Hepatocyte (in vitro differentiated cells): ENCODE measurements around the gene NOSIP. TPM values are rescaled to one million over a fixed set of nuclear protein-coding genes. Genes with fewer than 3 reads are reported as not detected.

Experiments used
- DNase-seq: peaks from one replicate; pipeline ENCODE4 v3.0.0-alpha.2; 2016; ENCODE audit warnings: low spot score
- H2AFZ ChIP-seq: fragments of 200-600 bp; sonication (generic); 2 replicates; pipeline ENCODE4 v1.6.0; 2016; ENCODE audit warnings: antibody characterized with exemption, mild to moderate bottlenecking
- H3K27ac ChIP-seq: fragments of 200-600 bp; sonication (generic); 2 replicates; pipeline ENCODE4 v1.5.1; 2016; ENCODE audit warnings: mild to moderate bottlenecking
- H3K27me3 ChIP-seq: fragments of 200-600 bp; sonication (generic); 2 replicates; pipeline ENCODE4 v1.6.1; 2016
- H3K36me3 ChIP-seq: fragments of 200-600 bp; sonication (generic); replicated peaks from 2 replicates; pipeline ENCODE4 v1.5.1; 2016; ENCODE audit warnings: low read depth; ENCODE audit not compliant: insufficient read depth
- H3K4me1 ChIP-seq: fragments of 200-600 bp; sonication (generic); 2 replicates; pipeline ENCODE4 v1.5.1; 2016; ENCODE audit warnings: mild to moderate bottlenecking, moderate library complexity; ENCODE audit not compliant: insufficient read depth
- H3K4me2 ChIP-seq: fragments of 200-600 bp; sonication (generic); 2 replicates; pipeline ENCODE4 v1.6.0; 2016
- H3K4me3 ChIP-seq: fragments of 200-600 bp; sonication (generic); 2 replicates; pipeline ENCODE4 v1.5.1; 2016; ENCODE audit warnings: mild to moderate bottlenecking
- H3K79me2 ChIP-seq: fragments of 200-600 bp; sonication (generic); 2 replicates; pipeline ENCODE4 v1.6.0; 2017; ENCODE audit warnings: mild to moderate bottlenecking
- H3K9me2 ChIP-seq: fragments of 200-600 bp; sonication (generic); replicated peaks from 2 replicates; pipeline ENCODE4 v1.6.0; 2017; ENCODE audit warnings: mild to moderate bottlenecking; ENCODE audit not compliant: insufficient read depth
- H3K9me3 ChIP-seq: fragments of 200-600 bp; sonication (generic); 2 replicates; pipeline ENCODE4 v1.5.1; 2016; ENCODE audit warnings: low read depth, mild to moderate bottlenecking
- H4K20me1 ChIP-seq: fragments of 200-600 bp; sonication (generic); 2 replicates; pipeline ENCODE4 v1.6.0; 2016; ENCODE audit warnings: mild to moderate bottlenecking; ENCODE audit not compliant: insufficient read depth, poor library complexity, severe bottlenecking
- CTCF ChIP-seq: fragments of 200-600 bp; sonication (generic); IDR thresholded peaks from 2 replicates; pipeline ENCODE4 v1.5.1; 2016; ENCODE audit warnings: antibody characterized with exemption, mild to moderate bottlenecking; ENCODE audit not compliant: poor library complexity
- EZH2 ChIP-seq: fragments of 200-600 bp; sonication (generic); IDR thresholded peaks from 2 replicates; pipeline ENCODE4 v1.6.1; 2016; ENCODE audit warnings: antibody characterized with exemption, mild to moderate bottlenecking, borderline replicate concordance
- EZH2phosphoT487 ChIP-seq: fragments of 200-600 bp; sonication (generic); IDR thresholded peaks from one replicate; pipeline ENCODE4 v1.6.1; 2018; ENCODE audit warnings: antibody characterized with exemption, mild to moderate bottlenecking, low read depth, moderate library complexity; ENCODE audit not compliant: unreplicated experiment, severe bottlenecking
- WGBS: methylation state at CpG from one replicate; pipeline ENCODE4 v1.1.6; 2016; ENCODE audit warnings: low lambda C conversion rate; ENCODE audit errors: missing lambda C conversion rate; 5-methylcytosine and 5-hydroxymethylcytosine counted together
- polyA plus RNA-seq: library from polyadenylated mRNA; unstranded; fragments of >200 nt; fragmentation: Nextera tagmentation; extraction: Ambion mirVana; gene quantifications from 2 replicates; pipeline ENCODE4 v1.2.1, GENCODE V29; 2016
- total RNA-seq: library from RNA; depleted of rRNA; stranded (reverse); fragments of >200 nt; gene quantifications from 2 replicates; pipeline ENCODE4 v1.2.3, GENCODE V29; 2014

Gene NOSIP
- total and polyA plus RNA-seq, 2 experiments from 2014 or later: 52.8 to 93.9 TPM

- H3K4me3 ChIP-seq: no peak overlapping the region
- peaks cover 18% of the 10 kb centered on the region for H3K4me1 ChIP-seq
- 94% methylated on average over 6 of the region's 6 CpGs for WGBS
- no peak overlapping the region for H3K27ac ChIP-seq
- no peaks in the 10 kb centered on the region for H3K27me3 ChIP-seq
- H3K9me2 ChIP-seq: no peaks in the 10 kb centered on the region
- no peak overlapping the region for H2AFZ ChIP-seq
- peaks cover 86% of the 10 kb centered on the region for H3K79me2 ChIP-seq
- H3K4me2 ChIP-seq: no peak overlapping the region
- DNase-seq: no peak
- peaks cover 8% of the 10 kb centered on the region for H4K20me1 ChIP-seq
- no peaks in the 10 kb centered on the region for H3K9me3 ChIP-seq
- TF ChIP-seq CTCF (no peak), EZH2phosphoT487 (no peak), EZH2 (no peak)
- H3K36me3 ChIP-seq: no peaks in the 10 kb centered on the region
These were observed 15.7 kb downstream of the NOSIP start for GRCh38 chr19:49564616-49565045.

- no peak for DNase-seq
- peaks cover 46% of the 10 kb centered on the region for H3K79me2 ChIP-seq
- peaks cover 5% of the 10 kb centered on the region for H3K4me1 ChIP-seq
- no peaks in the 10 kb centered on the region for H3K27me3 ChIP-seq
- H3K36me3 ChIP-seq: no peaks in the 10 kb centered on the region
- TF ChIP-seq EZH2phosphoT487 (no peak), CTCF (no peak), EZH2 (no peak)
- no peak overlapping the region for H3K4me2 ChIP-seq
- no peak overlapping the region for H3K4me3 ChIP-seq
- no peak overlapping the region for H3K27ac ChIP-seq
- no peak overlapping the region for H2AFZ ChIP-seq
- no peaks in the 10 kb centered on the region for H3K9me3 ChIP-seq
- WGBS: 84% methylated on average over 15 of the region's 15 CpGs
- H3K9me2 ChIP-seq: no peaks in the 10 kb centered on the region
- H4K20me1 ChIP-seq: no peaks in the 10 kb centered on the region
These were observed 19.9 kb downstream of the NOSIP start for GRCh38 chr19:49560358-49560900.

- Histone ChIP-seq H3K4me1 (peaks cover 5% of the 10 kb centered on the region), H3K27me3 (no peaks in the 10 kb centered on the region)
These were observed 20.4 kb downstream of the NOSIP start for GRCh38 chr19:49559928-49560327.

More at GRCh38 chr19:49559928-49560327, 20.4 kb downstream of the NOSIP start:
- Histone ChIP-seq H3K79me2 (peaks cover 42% of the 10 kb centered on the region), H3K27ac (no peak overlapping the region), H3K36me3 (no peaks in the 10 kb centered on the region), H2AFZ (no peak overlapping the region), H3K9me2 (no peaks in the 10 kb centered on the region), H3K4me2 (no peak overlapping the region), H3K4me3 (no peak overlapping the region), H4K20me1 (no peaks in the 10 kb centered on the region), H3K9me3 (no peaks in the 10 kb centered on the region)
- DNase-seq: no peak
- TF ChIP-seq CTCF (no peak), EZH2phosphoT487 (no peak), EZH2 (no peak)
- WGBS: 91% methylated on average over 13 of the region's 15 CpGs
